Measurements from ENCODE around the gene VPS45. TPM values are rescaled to one million over a fixed set of nuclear protein-coding genes. Genes with fewer than 3 reads are reported as not detected.

Gene VPS45
- total and polyA plus RNA-seq, 9 donors = 16.8 to 45.8 (median 32.7) TPM

DNA sequence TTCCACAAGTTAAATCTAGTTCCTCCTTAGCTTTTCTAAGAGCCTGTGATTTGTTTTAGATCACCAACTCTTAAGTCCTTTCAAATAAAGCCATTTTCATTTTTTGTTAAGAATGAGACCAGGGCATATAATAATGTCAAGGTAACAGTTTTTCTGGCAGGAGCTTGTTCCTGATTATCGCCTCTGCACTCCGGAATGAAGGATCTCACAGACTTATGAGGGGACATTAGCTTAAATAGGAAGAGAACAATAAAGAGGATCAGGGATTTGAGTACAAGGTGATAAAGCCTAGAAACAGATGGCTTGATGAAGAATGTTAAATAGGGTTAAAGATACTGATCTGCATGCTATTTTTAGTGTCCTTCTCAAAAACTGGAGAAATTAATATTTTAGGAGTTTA lies 43.4 kb upstream of the VPS45 start:
- 82 to 91% (median 87%) methylated on average over 2 of the region's 2 CpGs for WGBS, 3 donors
- H3K27me3 ChIP-seq = no peaks in the 10 kb centered on the region
- DNase-seq = no peak
- intact Hi-C loops (cut with DNase I) = no loop called here
- TF ChIP-seq EP300 (IDR thresholded peaks at IDR 0.05) (no peak), POLR2A (IDR thresholded peaks at IDR 0.05) (no peak)
- TF ChIP-seq, protein P1, sequence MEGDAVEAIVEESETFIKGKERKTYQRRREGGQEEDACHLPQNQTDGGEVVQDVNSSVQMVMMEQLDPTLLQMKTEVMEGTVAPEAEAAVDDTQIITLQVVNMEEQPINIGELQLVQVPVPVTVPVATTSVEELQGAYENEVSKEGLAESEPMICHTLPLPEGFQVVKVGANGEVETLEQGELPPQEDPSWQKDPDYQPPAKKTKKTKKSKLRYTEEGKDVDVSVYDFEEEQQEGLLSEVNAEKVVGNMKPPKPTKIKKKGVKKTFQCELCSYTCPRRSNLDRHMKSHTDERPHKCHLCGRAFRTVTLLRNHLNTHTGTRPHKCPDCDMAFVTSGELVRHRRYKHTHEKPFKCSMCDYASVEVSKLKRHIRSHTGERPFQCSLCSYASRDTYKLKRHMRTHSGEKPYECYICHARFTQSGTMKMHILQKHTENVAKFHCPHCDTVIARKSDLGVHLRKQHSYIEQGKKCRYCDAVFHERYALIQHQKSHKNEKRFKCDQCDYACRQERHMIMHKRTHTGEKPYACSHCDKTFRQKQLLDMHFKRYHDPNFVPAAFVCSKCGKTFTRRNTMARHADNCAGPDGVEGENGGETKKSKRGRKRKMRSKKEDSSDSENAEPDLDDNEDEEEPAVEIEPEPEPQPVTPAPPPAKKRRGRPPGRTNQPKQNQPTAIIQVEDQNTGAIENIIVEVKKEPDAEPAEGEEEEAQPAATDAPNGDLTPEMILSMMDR (IDR thresholded peaks at IDR 0.05) = no peak
- no peaks in the 10 kb centered on the region for H3K36me3 ChIP-seq
- H3K4me3 ChIP-seq = no peak overlapping the region
- H3K9me3 ChIP-seq = no peaks in the 10 kb centered on the region
- H3K4me1 ChIP-seq (ENCODE audit: insufficient read depth) = no peaks in the 10 kb centered on the region
- H3K27ac ChIP-seq = no peak overlapping the region

DNA sequence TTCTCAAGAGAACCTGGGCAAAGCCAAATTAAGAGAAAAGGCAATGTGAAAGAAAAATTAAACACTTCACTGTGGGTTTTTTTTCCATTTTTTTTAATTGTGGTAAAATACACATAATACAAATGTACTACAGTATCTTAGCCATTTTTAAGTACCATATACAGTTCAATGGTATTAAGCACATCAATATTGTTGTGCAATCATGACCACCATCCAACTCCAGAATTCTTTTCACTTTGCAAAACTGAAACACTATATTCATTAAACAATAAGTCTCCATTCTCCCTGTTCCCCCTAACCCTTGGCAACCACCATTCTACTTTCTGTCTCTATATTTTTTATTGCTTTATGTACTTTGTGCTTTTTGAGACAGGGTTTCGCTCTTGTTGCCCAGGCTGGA lies 39.3 kb upstream of the VPS45 start:
- Histone ChIP-seq H3K36me3 (no peaks in the 10 kb centered on the region), H3K27ac (no peak overlapping the region), H3K4me3 (no peak overlapping the region), H3K27me3 (no peaks in the 10 kb centered on the region), H3K9me3 (no peaks in the 10 kb centered on the region), H3K4me1 (ENCODE audit: insufficient read depth) (no peaks in the 10 kb centered on the region)
- intact Hi-C loops (cut with DNase I) = no loop called here
- no peak for DNase-seq
- TF ChIP-seq, protein P1 (IDR thresholded peaks at IDR 0.05) = no peak
- TF ChIP-seq EP300 (IDR thresholded peaks at IDR 0.05) (no peak), POLR2A (IDR thresholded peaks at IDR 0.05) (no peak)
- 96 to 100% (median 96%) methylated on average over 1 of the region's 1 CpG for WGBS, 3 donors

GRCh38 chr1:150034336-150034735 lies 33.2 kb upstream of the VPS45 start:
- Histone ChIP-seq H3K9me3 (no peaks in the 10 kb centered on the region), H3K27me3 (no peaks in the 10 kb centered on the region), H3K4me1 (ENCODE audit: insufficient read depth) (no peaks in the 10 kb centered on the region), H3K36me3 (no peaks in the 10 kb centered on the region), H3K4me3 (no peak overlapping the region), H3K27ac (no peak overlapping the region)
- TF ChIP-seq, protein P1 (IDR thresholded peaks at IDR 0.05) = no peak
- TF ChIP-seq POLR2A (IDR thresholded peaks at IDR 0.05) = no peak
- no peak for TF ChIP-seq EP300 (IDR thresholded peaks at IDR 0.05)
- DNase-seq = no peak
- intact Hi-C loops (cut with DNase I) = no loop called here

GRCh38 chr1:150049926-150050325 lies 17.6 kb upstream of the VPS45 start:
- intact Hi-C loops (cut with DNase I) = loop anchor here (2.0 to 10.0 kb wide), 5 partner anchors 33 to 89 kb away; no protein-coding TSS in a partner anchor

More at GRCh38 chr1:150049926-150050325, 17.6 kb upstream of the VPS45 start:
- H3K36me3 ChIP-seq = no peaks in the 10 kb centered on the region
- H3K27ac ChIP-seq = no peak overlapping the region
- TF ChIP-seq POLR2A (IDR thresholded peaks at IDR 0.05) (no peak), EP300 (IDR thresholded peaks at IDR 0.05) (no peak)
- TF ChIP-seq, protein P1 (IDR thresholded peaks at IDR 0.05) = no peak
- H3K4me1 ChIP-seq (ENCODE audit: insufficient read depth) = no peaks in the 10 kb centered on the region
- no peaks in the 10 kb centered on the region for H3K9me3 ChIP-seq
- no peak overlapping the region for H3K4me3 ChIP-seq
- no peaks in the 10 kb centered on the region for H3K27me3 ChIP-seq
- DNase-seq = no peak
- 68 to 75% (median 72%) methylated on average over 2 of the region's 2 CpGs for WGBS, 3 donors

All from ovary (tissue), 9 donors.